Measurements from ENCODE around the gene SAP30.

The SAP30 gene

GRCh38 chr4:173415885-173416653, 45.3 kb downstream of the SAP30 start:
- DNase-seq (ENCODE audit: low read depth), result no peak

- no peak for DNase-seq (ENCODE audit: low read depth)
These were observed 47.1 kb downstream of the SAP30 start for GRCh38 chr4:173417833-173418232.

GRCh38 chr4:173418639-173419038, 47.9 kb downstream of the SAP30 start:
- no peak for DNase-seq (ENCODE audit: low read depth)

- DNase-seq (ENCODE audit: low read depth), result no peak
These were observed 49.6 kb downstream of the SAP30 start for GRCh38 chr4:173420324-173420752.

DNA sequence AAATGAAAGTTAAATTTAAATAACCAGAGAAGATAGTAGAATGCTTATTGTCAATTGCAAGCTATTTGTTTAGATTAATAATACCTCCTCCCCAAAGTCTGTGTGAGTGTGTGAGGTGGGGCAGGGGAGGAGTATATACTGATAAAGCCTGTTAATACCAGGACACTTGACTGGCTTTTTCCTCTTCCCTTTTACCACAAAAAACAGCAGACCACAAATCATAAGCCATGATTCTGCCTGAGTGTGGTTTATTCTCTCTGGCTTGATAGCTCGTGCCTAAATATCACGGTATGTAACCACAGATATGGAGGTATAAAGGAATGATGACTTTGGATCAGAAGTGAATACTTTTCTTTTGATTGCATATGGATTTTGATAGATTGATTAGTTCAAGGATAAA, 50.0 kb downstream of the SAP30 start:
- no peak for DNase-seq (ENCODE audit: low read depth)

- no peak for DNase-seq (ENCODE audit: low read depth)
These were observed 54.4 kb downstream of the SAP30 start for GRCh38 chr4:173424899-173425805.

DNA sequence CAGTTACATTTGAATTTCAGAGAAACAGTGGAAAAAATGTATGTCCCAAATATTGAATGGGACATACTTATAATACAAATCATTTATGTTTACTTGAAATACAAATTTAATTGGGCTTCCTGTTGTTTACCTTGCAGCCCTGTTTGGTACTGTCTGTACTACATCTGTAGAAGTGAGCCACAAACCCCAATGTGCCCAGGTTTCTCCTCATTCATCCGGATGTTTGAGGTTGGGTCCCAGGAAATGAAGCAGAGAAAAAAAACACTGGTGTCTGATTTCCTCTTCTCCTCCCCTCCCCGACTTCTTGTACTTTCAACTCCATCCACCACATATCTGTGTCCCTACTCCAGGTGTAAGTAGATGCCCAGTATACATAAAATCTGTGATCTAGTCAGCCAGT, 55.3 kb downstream of the SAP30 start:
- DNase-seq (ENCODE audit: low read depth), result no peak

Data from stimulated activated CD8-positive, alpha-beta memory T cell treated with anti-CD3 and anti-CD28 coated beads, Interleukin-4, amount 100 ng/mL, for 24 hours (primary cell).